ENCODE results near the gene PPP3CA. TPM values are rescaled to one million over a fixed set of nuclear protein-coding genes. Genes with fewer than 3 reads are reported as not detected.

The PPP3CA gene
- total and polyA plus RNA-seq, 2 of the 8 experiments (the other 6 are each of a cell fraction or from before 2014, with no cell fraction given) = 7.9 to 35.0 TPM

- TF ChIP-seq CHD7 (IDR thresholded peaks at IDR 0.05; ENCODE audit: insufficient replicate concordance, low read length) = no peak
Measured at GRCh38 chr4:101005659-101006058, 341.7 kb downstream of the PPP3CA start (continued).

Data from H1 (cell line).